Panc1 (cell line): Measurements from ENCODE around the gene DEPDC4. TPM values are rescaled to one million over a fixed set of nuclear protein-coding genes. Genes with fewer than 3 reads are reported as not detected.

ENCODE experiments used
- ATAC-seq: fragments of 200-7000 bp; cut with Tn5 transposase; 2 replicates; pipeline ENCODE4 v1.9.1; 2020; ENCODE audit warnings: mild to moderate bottlenecking, moderate library complexity
- BruUV-seq: library from RNA; stranded (reverse); fragments of 400-500 nt; replicated peaks from 2 replicates; lab custom pipeline; 2021; lab: Mats Ljungman, UMichigan
- CTCF ChIA-PET: fragments of 300-600 bp; sonication (Branson Sonifier 250); formaldehyde crosslinking; loops from one replicate; lab custom pipeline; 2022; ENCODE audit warnings: antibody characterized with exemption; lab: Charles Lee
- POLR2A ChIA-PET: fragments of 300-600 bp; sonication (Branson Sonifier 250); formaldehyde crosslinking; loops from one replicate; lab custom pipeline; 2022; ENCODE audit warnings: antibody characterized with exemption; lab: Charles Lee
- DNase-seq: peaks from one replicate; pipeline ENCODE4 v3.0.0-alpha.2; 2010; ENCODE audit warnings: low read depth, low spot score
- H3K27ac ChIP-seq: 2 replicates; pipeline ENCODE4 v1.5.1; 2011; ENCODE audit warnings: mild to moderate bottlenecking, low read length, inconsistent platforms
- H3K27me3 ChIP-seq: fragments of 200-500 bp; sonication (Bioruptor generic); 2 replicates; pipeline ENCODE4 v1.6.0; 2014; ENCODE audit warnings: low read length, inconsistent platforms; ENCODE audit not compliant: control insufficient read depth, insufficient read depth
- H3K36me3 ChIP-seq: fragments of 200-500 bp; sonication (Bioruptor generic); 2 replicates; pipeline ENCODE4 v1.5.1; 2014; ENCODE audit warnings: inconsistent platforms, mild to moderate bottlenecking, low read length, moderate library complexity; ENCODE audit not compliant: control insufficient read depth, insufficient read depth
- H3K4me1 ChIP-seq: 2 replicates; pipeline ENCODE4 v1.5.1; 2011; ENCODE audit warnings: inconsistent platforms, mild to moderate bottlenecking, low read length, moderate library complexity; ENCODE audit not compliant: control insufficient read depth, insufficient read depth
- H3K4me3 ChIP-seq, 2 experiments: 2 replicates each; pipeline ENCODE4 v1.5.1; 2011 to 2012; ENCODE audit warnings: low read depth in 2 of 2, low read length in 2 of 2, mild to moderate bottlenecking in 2 of 2, inconsistent platforms in 1 of 2, moderate library complexity in 1 of 2
- H3K9me3 ChIP-seq: fragments of 200-500 bp; sonication (Bioruptor generic); 2 replicates; pipeline ENCODE4 v1.5.1; 2014; ENCODE audit warnings: low read depth, mild to moderate bottlenecking, inconsistent platforms, low read length, moderate library complexity; ENCODE audit not compliant: control insufficient read depth, insufficient read depth
- POLR2AphosphoS5 ChIP-seq: IDR thresholded peaks from 2 replicates; pipeline ENCODE4 v1.6.1; 2012; ENCODE audit warnings: mild to moderate bottlenecking, low read depth, low read length, moderate library complexity
- SIN3A ChIP-seq: IDR thresholded peaks from 2 replicates; pipeline ENCODE4 v1.6.1; 2012; ENCODE audit warnings: low read depth, mild to moderate bottlenecking, low read length, moderate library complexity, borderline replicate concordance; ENCODE audit not compliant: insufficient read depth
- TCF7L2 ChIP-seq: IDR thresholded peaks from 2 replicates; pipeline ENCODE4 v1.6.1; 2011; ENCODE audit warnings: mild to moderate bottlenecking, low read depth, low read length, inconsistent platforms
- in situ Hi-C: cut with HindIII; loops from 2 replicates; pipeline ENCODE4 v1.10.0; 2016; ENCODE audit warnings: low sequenced_read_pairs, low pct_unique_long_range_greater_than_20kb
- intact Hi-C: fragments of 100-400 bp; cut with micrococcal nuclease; formaldehyde crosslinking; loops from one replicate; pipeline ENCODE4 v1.10.0; 2022; ENCODE audit not compliant: unreplicated experiment
- total RNA-seq: library from RNA; stranded (reverse); gene quantifications from one replicate; pipeline ENCODE4 v1.2.1, GENCODE V29; 2021; ENCODE audit not compliant: unreplicated experiment
- TF ChIP-seq, protein P1 (sequence below): fragments of 450-650 bp; IDR thresholded peaks from 2 replicates; pipeline ENCODE4 v1.5.1; 2017; ENCODE audit warnings: mild to moderate bottlenecking
- TF ChIP-seq, protein P2 (sequence below), 2 experiments: IDR thresholded peaks; 2 replicates each; pipeline ENCODE4 v1.6.1; 2011 to 2012; ENCODE audit warnings: low read depth in 2 of 2, control low read depth in 1 of 2, low read length in 1 of 2, mild to moderate bottlenecking in 1 of 2, moderate library complexity in 1 of 2; ENCODE audit not compliant: insufficient read depth in 1 of 2

DEPDC4 gene
- total RNA-seq, 1 experiment from 2014 or later: 2.6 TPM

DNA sequence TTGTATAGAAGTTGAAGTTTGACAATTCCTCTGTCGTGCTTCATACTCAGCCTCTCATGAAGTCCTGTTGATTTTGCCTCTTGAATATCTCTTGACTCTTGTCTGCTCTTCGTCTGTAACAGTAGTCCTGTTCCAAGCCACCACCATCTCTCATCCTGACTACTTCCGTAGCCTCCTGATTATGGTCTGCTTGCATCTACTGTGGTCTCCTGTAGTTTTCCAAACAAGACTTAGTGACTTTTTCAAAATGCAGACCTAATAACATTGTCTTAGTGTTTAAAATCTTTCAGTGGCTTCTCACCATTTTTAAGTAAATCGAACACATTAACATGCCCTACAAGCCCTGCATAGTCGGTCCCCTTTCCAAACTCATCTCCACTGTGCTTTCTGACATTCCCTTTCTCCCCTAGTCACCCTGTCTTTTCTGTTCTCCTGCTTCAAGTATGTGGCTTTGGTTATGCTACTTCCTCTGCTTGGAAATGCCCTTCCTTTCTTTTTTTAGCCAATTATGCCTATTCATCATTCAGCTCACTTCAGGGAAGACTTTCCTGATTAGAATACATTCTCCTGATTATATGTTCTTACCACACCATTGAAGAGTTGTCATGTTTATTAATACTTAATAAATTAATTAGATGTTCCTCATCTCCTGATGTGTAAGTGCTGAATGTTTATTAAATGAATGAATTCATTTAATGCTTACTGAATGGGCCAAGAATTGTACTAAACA is 2.1 kb upstream of the DEPDC4 start:
- peaks cover 8% of the 10 kb centered on the region; the same call in 1 of the 2 replicates for H3K4me1 ChIP-seq
- ChIA-PET POLR2A (no interaction called here), CTCF (no interaction called here)
- no TSS peak for BruUV-seq
- H3K36me3 ChIP-seq: peaks cover 2% of the 10 kb centered on the region; the same call in 1 of the 2 replicates
- H3K27me3 ChIP-seq: no peaks in the 10 kb centered on the region
- H3K27ac ChIP-seq: peak overlapping the region; percentile 76
- ATAC-seq (no peak), DNase-seq (no peak)
- intact Hi-C loops (no loop called here), in situ Hi-C loops (no loop called here)
- TF ChIP-seq, protein P1, sequence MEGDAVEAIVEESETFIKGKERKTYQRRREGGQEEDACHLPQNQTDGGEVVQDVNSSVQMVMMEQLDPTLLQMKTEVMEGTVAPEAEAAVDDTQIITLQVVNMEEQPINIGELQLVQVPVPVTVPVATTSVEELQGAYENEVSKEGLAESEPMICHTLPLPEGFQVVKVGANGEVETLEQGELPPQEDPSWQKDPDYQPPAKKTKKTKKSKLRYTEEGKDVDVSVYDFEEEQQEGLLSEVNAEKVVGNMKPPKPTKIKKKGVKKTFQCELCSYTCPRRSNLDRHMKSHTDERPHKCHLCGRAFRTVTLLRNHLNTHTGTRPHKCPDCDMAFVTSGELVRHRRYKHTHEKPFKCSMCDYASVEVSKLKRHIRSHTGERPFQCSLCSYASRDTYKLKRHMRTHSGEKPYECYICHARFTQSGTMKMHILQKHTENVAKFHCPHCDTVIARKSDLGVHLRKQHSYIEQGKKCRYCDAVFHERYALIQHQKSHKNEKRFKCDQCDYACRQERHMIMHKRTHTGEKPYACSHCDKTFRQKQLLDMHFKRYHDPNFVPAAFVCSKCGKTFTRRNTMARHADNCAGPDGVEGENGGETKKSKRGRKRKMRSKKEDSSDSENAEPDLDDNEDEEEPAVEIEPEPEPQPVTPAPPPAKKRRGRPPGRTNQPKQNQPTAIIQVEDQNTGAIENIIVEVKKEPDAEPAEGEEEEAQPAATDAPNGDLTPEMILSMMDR: no peak
- no peak for TF ChIP-seq TCF7L2
- no peak for TF ChIP-seq POLR2AphosphoS5
- TF ChIP-seq SIN3A: no peak
- TF ChIP-seq, protein P2, sequence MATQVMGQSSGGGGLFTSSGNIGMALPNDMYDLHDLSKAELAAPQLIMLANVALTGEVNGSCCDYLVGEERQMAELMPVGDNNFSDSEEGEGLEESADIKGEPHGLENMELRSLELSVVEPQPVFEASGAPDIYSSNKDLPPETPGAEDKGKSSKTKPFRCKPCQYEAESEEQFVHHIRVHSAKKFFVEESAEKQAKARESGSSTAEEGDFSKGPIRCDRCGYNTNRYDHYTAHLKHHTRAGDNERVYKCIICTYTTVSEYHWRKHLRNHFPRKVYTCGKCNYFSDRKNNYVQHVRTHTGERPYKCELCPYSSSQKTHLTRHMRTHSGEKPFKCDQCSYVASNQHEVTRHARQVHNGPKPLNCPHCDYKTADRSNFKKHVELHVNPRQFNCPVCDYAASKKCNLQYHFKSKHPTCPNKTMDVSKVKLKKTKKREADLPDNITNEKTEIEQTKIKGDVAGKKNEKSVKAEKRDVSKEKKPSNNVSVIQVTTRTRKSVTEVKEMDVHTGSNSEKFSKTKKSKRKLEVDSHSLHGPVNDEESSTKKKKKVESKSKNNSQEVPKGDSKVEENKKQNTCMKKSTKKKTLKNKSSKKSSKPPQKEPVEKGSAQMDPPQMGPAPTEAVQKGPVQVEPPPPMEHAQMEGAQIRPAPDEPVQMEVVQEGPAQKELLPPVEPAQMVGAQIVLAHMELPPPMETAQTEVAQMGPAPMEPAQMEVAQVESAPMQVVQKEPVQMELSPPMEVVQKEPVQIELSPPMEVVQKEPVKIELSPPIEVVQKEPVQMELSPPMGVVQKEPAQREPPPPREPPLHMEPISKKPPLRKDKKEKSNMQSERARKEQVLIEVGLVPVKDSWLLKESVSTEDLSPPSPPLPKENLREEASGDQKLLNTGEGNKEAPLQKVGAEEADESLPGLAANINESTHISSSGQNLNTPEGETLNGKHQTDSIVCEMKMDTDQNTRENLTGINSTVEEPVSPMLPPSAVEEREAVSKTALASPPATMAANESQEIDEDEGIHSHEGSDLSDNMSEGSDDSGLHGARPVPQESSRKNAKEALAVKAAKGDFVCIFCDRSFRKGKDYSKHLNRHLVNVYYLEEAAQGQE (IDR thresholded peaks at IDR 0.05; ENCODE audit: insufficient read depth in 1 of 2, low read depth in 2 of 2, low read length in 1 of 2): no peak
- H3K4me3 ChIP-seq: peak overlapping the region; percentile 60 to 91
- no peaks in the 10 kb centered on the region for H3K9me3 ChIP-seq

DNA sequence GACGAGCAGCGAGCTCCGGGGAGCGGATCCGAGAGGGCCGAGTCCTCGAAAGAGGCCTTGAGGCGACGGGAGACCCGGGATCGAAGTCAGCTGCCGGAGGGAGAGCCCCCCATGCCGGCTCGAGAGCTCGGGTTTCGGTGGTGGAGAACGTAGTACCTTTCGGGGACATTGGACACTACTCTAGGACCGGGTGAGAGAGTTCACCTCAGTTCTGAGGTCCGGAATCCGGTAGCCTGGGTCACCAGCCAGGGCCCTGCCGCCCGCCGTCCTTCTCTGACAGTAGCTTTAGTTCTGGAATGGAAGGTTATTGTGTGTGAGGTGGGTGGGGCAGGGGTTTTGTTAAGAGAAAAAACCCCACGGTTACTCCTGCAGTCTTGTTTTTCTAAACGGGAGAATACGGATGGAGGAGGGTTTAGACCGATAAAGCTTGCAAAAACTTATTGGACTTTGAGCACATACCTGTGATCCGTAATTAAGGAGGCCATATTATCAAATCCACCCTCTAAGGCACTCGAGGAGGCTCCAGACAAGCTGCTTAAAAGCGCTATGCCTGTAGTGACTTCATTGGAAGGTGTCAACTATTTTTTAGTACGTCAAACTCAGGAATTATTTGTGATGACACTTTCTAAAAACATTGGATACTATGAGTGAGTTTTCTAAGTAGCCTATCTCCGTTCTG is 863 bp upstream of the DEPDC4 start:
- intact Hi-C loops: no loop called here
- Histone ChIP-seq H3K27me3 (no peaks in the 10 kb centered on the region), H3K9me3 (no peaks in the 10 kb centered on the region), H3K36me3 (peaks cover 2% of the 10 kb centered on the region; the same call in 1 of the 2 replicates), H3K27ac (peak overlapping the region; percentile 76), H3K4me1 (peaks cover 8% of the 10 kb centered on the region; the same call in 1 of the 2 replicates), H3K4me3 (peak overlapping the region; percentile 60 to 91)
- ATAC-seq (peak; percentile 6; the same call in 1 of the 2 replicates), DNase-seq (no peak)
- in situ Hi-C loops: no loop called here
- CTCF ChIA-PET: interaction anchor here (0.6 kb wide), 1 partner anchor 61 kb away, joined by 10 read pairs; no protein-coding TSS in a partner anchor
- TF ChIP-seq POLR2AphosphoS5 (no peak), TCF7L2 (no peak), SIN3A (0 out of 2 replicates have a peak, but pooled peaks have one; percentile 55)
- no TSS peak for BruUV-seq
- POLR2A ChIA-PET: interaction anchor here (0.7 to 1.1 kb wide), 3 partner anchors 10 to 38 kb away, joined by 4 to 19 read pairs (median 10); no protein-coding TSS in a partner anchor
